Fibroblast of lung (primary cell): ENCODE data around the gene TAP2. TPM values are rescaled to one million over a fixed set of nuclear protein-coding genes. Genes with fewer than 3 reads are reported as not detected.

ENCODE experiments used
- DNase-seq, 2 donors: peaks; one replicate each; pipeline versions ENCODE4 v3.0.0 to v3.0.0-alpha.2; 2010; ENCODE audit warnings: low read depth in 2 of 2
- H2AFZ ChIP-seq: 2 replicates; pipeline ENCODE4 v1.5.1; 2012; ENCODE audit warnings: low read length, control low read depth, inconsistent platforms
- H3K27ac ChIP-seq: 2 replicates; pipeline ENCODE4 v1.5.1; 2011; ENCODE audit warnings: low read length, control low read depth; ENCODE audit not compliant: insufficient read depth
- H3K27me3 ChIP-seq: 2 replicates; pipeline ENCODE4 v1.5.1; 2011; ENCODE audit warnings: mild to moderate bottlenecking, low read length; ENCODE audit not compliant: control insufficient read depth, insufficient read depth
- H3K36me3 ChIP-seq: 2 replicates; pipeline ENCODE4 v1.5.1; 2011; ENCODE audit warnings: low read length; ENCODE audit not compliant: control insufficient read depth, insufficient read depth
- H3K4me1 ChIP-seq: 2 replicates; pipeline ENCODE4 v1.5.1; 2011; ENCODE audit warnings: low read length; ENCODE audit not compliant: control insufficient read depth, insufficient read depth; ENCODE audit errors: extremely low read depth
- H3K4me2 ChIP-seq: 2 replicates; pipeline ENCODE4 v1.5.1; 2011; ENCODE audit warnings: low read length, control low read depth; ENCODE audit not compliant: insufficient read depth; ENCODE audit errors: extremely low read depth
- H3K4me3 ChIP-seq, 4 experiments: fragments of 200-600 bp in 1 of 4; sonication (generic) in 1 of 4; replicated peaks in 1 of 4; 2 replicates each; pipeline ENCODE4 v1.5.1; 2011 to 2016; ENCODE audit warnings: low read length in 4 of 4, low read depth in 3 of 4, mild to moderate bottlenecking in 3 of 4, control low read depth in 2 of 4, inconsistent platforms in 1 of 4, mixed read lengths in 1 of 4; ENCODE audit not compliant: insufficient read depth in 1 of 4; ENCODE audit errors: control extremely low read depth in 1 of 4
- H3K79me2 ChIP-seq: 2 replicates; pipeline ENCODE4 v1.5.1; 2012; ENCODE audit warnings: mild to moderate bottlenecking, low read length, inconsistent platforms; ENCODE audit not compliant: control insufficient read depth, insufficient read depth
- H3K9ac ChIP-seq: 2 replicates; pipeline ENCODE4 v1.5.1; 2011; ENCODE audit warnings: mild to moderate bottlenecking, low read length, control low read depth; ENCODE audit not compliant: insufficient read depth
- H3K9me3 ChIP-seq: 2 replicates; pipeline ENCODE4 v1.5.1; 2012; ENCODE audit warnings: low read depth, low read length; ENCODE audit not compliant: control insufficient read depth, insufficient read depth
- H4K20me1 ChIP-seq: 2 replicates; pipeline ENCODE4 v1.5.1; 2011; ENCODE audit warnings: low read length; ENCODE audit not compliant: control insufficient read depth, insufficient read depth; ENCODE audit errors: extremely low read depth
- EZH2 ChIP-seq: IDR thresholded peaks from 2 replicates; pipeline ENCODE4 v1.5.1; 2012; ENCODE audit warnings: low read length, control low read depth, mild to moderate bottlenecking; ENCODE audit errors: missing control alignments
- polyA plus RNA-seq, 2 donors: library from polyadenylated mRNA; depleted of rRNA in 1 of 2; stranded (reverse) in 1 of 2; unstranded in 1 of 2; fragments of >200 nt; gene quantifications; 2 replicates each; pipeline ENCODE4 v1.2.1, GENCODE V29; 2011 to 2012; ENCODE audit warnings: missing spikeins in 1 of 2
- total RNA-seq: library from RNA; depleted of rRNA; stranded (reverse); fragments of >200 nt; gene quantifications from 2 replicates; pipeline ENCODE4 v1.2.1, GENCODE V29; 2014
- TF ChIP-seq, protein P1 (sequence below), 2 donors: IDR thresholded peaks in 1 of 2; conservative IDR thresholded peaks in 1 of 2; 1 replicate in 1 of 2; 2 replicates in 1 of 2; pipeline ENCODE4 v1.5.1; 2011 to 2012; ENCODE audit warnings: low read length in 2 of 2, control low read depth in 1 of 2, inconsistent platforms in 1 of 2, low read depth in 1 of 2, mild to moderate bottlenecking in 1 of 2

Gene TAP2
- total and polyA plus RNA-seq, 2 donors (not counting 1 experiment from before 2014, with no cell fraction given), result 20.7 to 27.7 TPM

DNA sequence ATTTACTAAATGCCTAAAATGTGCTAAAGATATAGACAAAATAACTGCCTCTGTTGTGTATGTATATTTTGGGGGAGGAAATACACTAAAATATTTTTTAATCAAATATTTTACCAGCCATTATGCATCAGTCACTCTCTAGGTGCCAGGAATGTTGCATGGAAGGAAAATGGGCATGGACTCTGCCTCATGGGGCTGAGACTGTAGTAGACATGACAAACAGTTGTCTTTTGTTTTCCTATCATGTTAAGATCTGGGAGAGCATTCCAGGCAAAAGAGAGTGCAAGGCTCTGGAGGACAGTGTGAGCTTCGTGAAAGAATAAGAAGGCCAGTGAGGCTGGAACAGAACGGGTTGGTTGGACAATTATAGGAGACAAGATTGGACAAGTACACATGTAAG, 48.2 kb downstream of the TAP2 start:
- H3K9me3 ChIP-seq, result no peaks in the 10 kb centered on the region
- no peak overlapping the region for H3K27ac ChIP-seq
- no peaks in the 10 kb centered on the region for H3K79me2 ChIP-seq
- no peak overlapping the region for H3K9ac ChIP-seq
- no peak overlapping the region for H3K4me3 ChIP-seq
- no peaks in the 10 kb centered on the region for H3K36me3 ChIP-seq
- H3K4me2 ChIP-seq, result no peak overlapping the region
- H4K20me1 ChIP-seq, result no peaks in the 10 kb centered on the region
- DNase-seq, result no peak
- H2AFZ ChIP-seq, result no peak overlapping the region
- H3K4me1 ChIP-seq, result no peaks in the 10 kb centered on the region
- no peak for TF ChIP-seq EZH2
- TF ChIP-seq, protein P1, sequence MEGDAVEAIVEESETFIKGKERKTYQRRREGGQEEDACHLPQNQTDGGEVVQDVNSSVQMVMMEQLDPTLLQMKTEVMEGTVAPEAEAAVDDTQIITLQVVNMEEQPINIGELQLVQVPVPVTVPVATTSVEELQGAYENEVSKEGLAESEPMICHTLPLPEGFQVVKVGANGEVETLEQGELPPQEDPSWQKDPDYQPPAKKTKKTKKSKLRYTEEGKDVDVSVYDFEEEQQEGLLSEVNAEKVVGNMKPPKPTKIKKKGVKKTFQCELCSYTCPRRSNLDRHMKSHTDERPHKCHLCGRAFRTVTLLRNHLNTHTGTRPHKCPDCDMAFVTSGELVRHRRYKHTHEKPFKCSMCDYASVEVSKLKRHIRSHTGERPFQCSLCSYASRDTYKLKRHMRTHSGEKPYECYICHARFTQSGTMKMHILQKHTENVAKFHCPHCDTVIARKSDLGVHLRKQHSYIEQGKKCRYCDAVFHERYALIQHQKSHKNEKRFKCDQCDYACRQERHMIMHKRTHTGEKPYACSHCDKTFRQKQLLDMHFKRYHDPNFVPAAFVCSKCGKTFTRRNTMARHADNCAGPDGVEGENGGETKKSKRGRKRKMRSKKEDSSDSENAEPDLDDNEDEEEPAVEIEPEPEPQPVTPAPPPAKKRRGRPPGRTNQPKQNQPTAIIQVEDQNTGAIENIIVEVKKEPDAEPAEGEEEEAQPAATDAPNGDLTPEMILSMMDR (conservative IDR thresholded peaks at IDR 0.05 in 1 of 2, IDR thresholded peaks at IDR 0.05 in 1 of 2; ENCODE audit: low read depth in 1 of 2, low read length in 2 of 2), result no peak
- peaks cover 7% of the 10 kb centered on the region for H3K27me3 ChIP-seq

Other genes starting within 250 kb of the TAP2 start
- gene HLA-DRB1, start 248.9 kb downstream of the TAP2 start, total RNA-seq, result under 0.01 and 0.26 TPM in 2 replicates
- 0.06 and 0.42 TPM in 2 replicates for gene HLA-DRB1, start 248.9 kb downstream of the TAP2 start, polyA plus RNA-seq
- gene HLA-DQA1, start 201.3 kb downstream of the TAP2 start, total RNA-seq, result 0.26 TPM in 1 of 2 replicates, not detected in the other
- 0.10 TPM in 1 of 2 replicates, not detected in the other for gene HLA-DQA1, start 201.3 kb downstream of the TAP2 start, polyA plus RNA-seq
- gene HLA-DQB1, start 172.1 kb downstream of the TAP2 start, total RNA-seq, result not detected in 2 replicates
- not detected in 2 replicates for gene HLA-DQB1, start 172.1 kb downstream of the TAP2 start, polyA plus RNA-seq
- gene HLA-DQA2, start 97.3 kb downstream of the TAP2 start, total RNA-seq, result not detected in 2 replicates
- gene HLA-DQA2, start 97.3 kb downstream of the TAP2 start, polyA plus RNA-seq, result not detected in 2 replicates
- not detected in 2 replicates for gene HLA-DQB2, start 75.2 kb downstream of the TAP2 start, total RNA-seq
- gene HLA-DQB2, start 75.2 kb downstream of the TAP2 start, polyA plus RNA-seq, result not detected in 2 replicates
- under 0.01 and 0.26 TPM in 2 replicates for gene HLA-DOB, start 21.7 kb downstream of the TAP2 start, total RNA-seq
- 0.16 and 0.49 TPM in 2 replicates for gene HLA-DOB, start 21.7 kb downstream of the TAP2 start, polyA plus RNA-seq
- 72.9 and 77.3 TPM in 2 replicates for gene PSMB8, start 5.3 kb upstream of the TAP2 start, total RNA-seq
- 77.1 and 80.0 TPM in 2 replicates for gene PSMB8, start 5.3 kb upstream of the TAP2 start, polyA plus RNA-seq
- 66.8 and 107 TPM in 2 replicates for gene TAP1, start 15.0 kb upstream of the TAP2 start, total RNA-seq
- 30.7 and 31.4 TPM in 2 replicates for gene TAP1, start 15.0 kb upstream of the TAP2 start, polyA plus RNA-seq
- 54.7 and 64.4 TPM in 2 replicates for gene PSMB9, start 15.5 kb upstream of the TAP2 start, total RNA-seq
- 43.0 and 75.0 TPM in 2 replicates for gene PSMB9, start 15.5 kb upstream of the TAP2 start, polyA plus RNA-seq
- 0.51 and 0.83 TPM in 2 replicates for gene HLA-DMB, start 102.3 kb upstream of the TAP2 start, total RNA-seq
- gene HLA-DMB, start 102.3 kb upstream of the TAP2 start, polyA plus RNA-seq, result 0.28 TPM in 2 replicates
- 9.8 and 12.1 TPM in 2 replicates for gene HLA-DMA, start 114.4 kb upstream of the TAP2 start, total RNA-seq
- gene HLA-DMA, start 114.4 kb upstream of the TAP2 start, polyA plus RNA-seq, result 3.7 and 7.1 TPM in 2 replicates
- gene BRD2, start 129.9 kb upstream of the TAP2 start, total RNA-seq, result 59.3 and 75.6 TPM in 2 replicates
- 126 and 154 TPM in 2 replicates for gene BRD2, start 129.9 kb upstream of the TAP2 start, polyA plus RNA-seq
- not detected in 2 replicates for gene HLA-DOA, start 170.9 kb upstream of the TAP2 start, total RNA-seq
- not detected in 2 replicates for gene HLA-DOA, start 170.9 kb upstream of the TAP2 start, polyA plus RNA-seq
- gene HLA-DPA1, start 234.9 kb upstream of the TAP2 start, total RNA-seq, result 1.0 and 1.5 TPM in 2 replicates
- 3.3 and 9.1 TPM in 2 replicates for gene HLA-DPA1, start 234.9 kb upstream of the TAP2 start, polyA plus RNA-seq
- 1.3 and 5.4 TPM in 2 replicates for gene HLA-DPB1, start 237.3 kb upstream of the TAP2 start, total RNA-seq
- 11.0 and 11.5 TPM in 2 replicates for gene HLA-DPB1, start 237.3 kb upstream of the TAP2 start, polyA plus RNA-seq